Measurements from ENCODE around the gene PHF21B.

PHF21B gene

DNA sequence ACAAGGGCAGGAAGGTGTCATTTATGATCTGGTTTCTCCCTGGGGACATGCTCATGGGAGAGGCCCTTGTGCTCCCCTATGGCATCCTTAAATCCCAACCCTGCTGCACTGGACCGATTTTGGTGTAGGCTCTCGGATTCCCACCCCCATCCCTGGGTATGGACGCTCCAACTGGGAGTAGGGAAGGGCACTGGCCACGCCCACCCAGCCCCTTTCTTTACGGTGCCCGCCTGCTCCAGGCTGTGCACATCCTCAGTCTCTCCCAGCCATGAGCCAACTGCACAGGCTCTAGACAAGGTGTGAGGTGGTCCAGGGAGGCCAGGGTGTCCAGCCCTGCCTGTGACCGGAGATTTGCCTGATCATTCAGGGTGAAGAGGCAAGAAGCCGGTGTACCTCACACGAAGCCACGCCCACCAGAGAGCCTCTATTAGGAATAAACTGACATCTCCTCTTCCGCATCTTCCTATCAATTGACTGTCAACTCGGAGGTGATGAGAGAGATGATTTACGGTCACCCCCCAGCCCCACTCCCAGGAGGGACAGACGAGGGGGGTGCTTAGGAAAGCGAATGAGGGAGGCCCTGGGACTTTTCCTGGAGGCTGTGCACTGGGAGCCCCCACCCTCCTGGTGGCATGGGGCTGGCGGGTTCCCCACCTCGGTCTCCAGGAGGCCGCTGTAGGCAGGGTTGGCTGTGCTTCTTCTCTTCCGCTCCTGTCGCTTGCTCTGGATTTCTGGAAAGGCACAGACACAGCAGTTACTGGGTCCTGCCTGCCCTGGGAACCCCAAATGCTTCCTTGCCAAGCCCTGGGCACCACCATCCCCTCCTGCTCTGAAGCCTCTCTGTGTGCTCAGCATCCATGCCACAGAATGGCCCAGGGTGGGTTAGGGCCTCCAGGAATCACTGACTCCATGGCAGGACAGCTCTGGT is 116.7 kb downstream of the PHF21B start:
- DNase-seq (ENCODE audit: low read depth), result no peak

DNA sequence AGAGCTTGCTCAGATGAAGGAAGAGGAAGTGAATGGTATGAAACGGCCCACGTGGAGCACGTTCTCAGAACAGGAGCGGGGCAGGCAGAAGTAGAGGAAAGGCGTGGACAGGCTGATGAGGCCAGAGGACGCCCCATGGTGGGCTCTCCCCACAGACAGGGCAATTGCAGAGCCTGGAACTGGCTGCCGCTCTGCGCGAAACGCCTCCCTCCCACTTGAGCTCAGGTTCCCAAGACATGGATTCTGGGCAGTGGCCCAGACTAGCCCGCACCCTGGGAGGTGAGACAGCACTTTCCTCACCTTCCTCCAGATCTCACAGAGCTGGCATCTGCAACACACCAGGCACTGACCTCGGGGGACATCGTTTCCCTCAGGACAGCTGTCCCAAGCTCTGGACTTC is 117.6 kb downstream of the PHF21B start:
- DNase-seq (ENCODE audit: low read depth), result no peak

DNA sequence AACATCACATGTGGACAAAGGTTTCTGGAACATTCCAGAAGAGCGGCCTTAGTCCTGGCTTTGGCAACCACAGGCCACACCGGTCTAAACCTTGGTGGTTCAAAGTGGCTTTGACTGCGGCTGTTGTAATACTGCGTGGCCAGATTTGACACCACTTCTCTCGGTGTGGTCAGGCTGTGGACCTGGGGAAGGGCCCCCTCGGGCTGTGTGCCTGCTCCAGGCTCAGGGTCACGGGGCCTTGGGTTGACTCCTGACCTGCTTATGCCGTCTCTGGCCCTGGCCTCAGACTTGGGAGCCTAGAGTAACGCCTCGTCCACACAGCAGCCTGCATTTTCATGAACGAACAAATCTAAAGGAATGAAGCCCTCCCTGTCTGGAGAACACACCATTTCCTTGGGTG is 118.0 kb downstream of the PHF21B start:
- no peak for DNase-seq (ENCODE audit: low read depth)

DNA sequence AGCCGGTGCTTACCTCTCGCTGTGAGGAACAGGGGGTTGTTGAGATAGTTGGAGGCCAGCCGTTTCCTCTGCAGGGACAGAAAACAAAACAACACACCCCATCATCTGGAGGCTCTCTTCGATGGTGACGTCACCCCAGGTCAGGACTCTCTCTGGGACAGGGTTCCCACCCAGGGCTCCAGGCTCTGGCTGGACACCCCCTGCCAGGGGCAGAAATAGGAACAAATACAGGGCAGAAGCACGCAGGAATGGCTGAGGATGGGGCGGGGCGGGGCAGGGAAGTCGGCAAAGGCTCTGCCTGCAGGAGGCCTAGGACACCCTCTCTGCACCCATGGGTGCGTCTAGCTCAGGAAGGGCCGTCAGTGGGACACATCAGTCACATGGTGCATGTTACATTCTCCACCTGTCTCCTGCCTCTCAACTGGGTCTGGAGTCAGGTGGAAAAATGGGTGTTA is 118.5 kb downstream of the PHF21B start:
- DNase-seq (ENCODE audit: low read depth), result no peak

DNA sequence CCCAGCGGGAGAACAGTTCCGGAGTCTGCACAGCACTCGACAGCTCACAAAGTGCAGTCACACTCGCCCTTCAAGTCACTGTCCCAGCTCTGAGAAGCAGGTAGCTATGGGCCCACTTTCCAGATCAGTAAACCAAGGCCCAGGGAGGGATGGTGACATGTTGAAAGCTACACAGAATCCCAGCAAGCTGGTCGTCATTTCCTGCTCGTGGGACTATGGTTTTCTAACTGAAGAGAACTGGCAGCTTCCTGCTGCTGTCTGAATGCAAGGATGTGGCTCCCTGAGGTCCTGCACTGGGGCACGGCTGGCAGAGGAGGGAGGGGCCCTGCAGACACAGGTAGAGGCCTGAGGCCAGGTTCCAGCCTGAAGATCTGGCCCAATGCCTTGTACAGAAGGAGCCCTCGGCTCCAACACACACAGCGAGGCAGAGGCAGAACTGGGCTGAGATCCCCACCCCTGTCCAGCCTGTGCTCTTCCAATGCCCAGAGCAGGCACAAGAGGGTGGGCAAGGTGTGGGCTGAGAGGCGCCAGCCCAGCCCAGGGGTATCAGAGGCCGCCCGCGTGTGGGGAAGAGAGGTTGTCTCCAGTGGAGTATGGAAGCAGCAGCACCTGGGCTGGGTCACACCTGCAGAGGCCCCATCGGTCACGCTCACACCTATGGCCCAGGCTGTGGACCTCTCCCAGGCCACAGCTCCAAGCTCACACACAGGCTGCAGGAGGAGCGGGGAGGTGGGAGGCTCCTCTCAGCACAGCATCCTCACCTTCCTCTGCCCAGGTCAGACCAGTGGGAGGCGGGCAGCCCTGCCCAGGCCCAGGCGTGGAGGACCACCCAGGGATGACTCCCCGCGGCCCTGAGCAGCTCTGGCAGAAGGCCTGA is 119.2 kb downstream of the PHF21B start:
- no peak for DNase-seq (ENCODE audit: low read depth)

DNA sequence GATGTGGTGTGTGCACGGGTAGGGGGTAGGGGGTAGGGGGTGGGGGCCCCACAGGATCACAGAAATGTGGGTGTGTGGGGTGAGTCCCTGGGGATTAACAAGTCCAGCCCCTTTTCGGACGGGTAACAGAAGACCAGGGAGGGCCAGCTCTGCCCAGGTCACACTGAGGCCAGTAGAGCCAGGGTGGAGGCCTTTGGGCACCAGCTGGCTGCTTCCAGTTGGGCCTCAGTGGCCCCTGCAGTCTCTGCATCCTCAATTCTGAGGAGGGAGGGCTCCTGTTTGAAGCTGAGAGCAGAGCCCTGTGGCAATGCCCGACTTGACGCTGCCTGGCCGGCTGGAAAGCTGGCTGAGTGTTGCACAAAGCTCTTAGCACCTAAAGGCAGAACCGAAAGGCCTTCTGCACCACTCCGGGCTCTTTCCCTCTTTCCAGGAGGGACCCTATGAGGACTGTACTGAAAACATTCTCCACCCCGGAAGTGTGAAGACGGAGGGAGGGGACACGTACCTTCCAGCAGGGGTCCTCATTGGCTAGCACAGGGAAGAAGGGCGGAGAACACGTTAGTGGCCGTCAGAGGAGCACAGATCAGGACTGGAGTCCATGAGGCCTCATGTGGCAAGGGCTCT is 120.4 kb downstream of the PHF21B start:
- no peak for DNase-seq (ENCODE audit: low read depth)

DNA sequence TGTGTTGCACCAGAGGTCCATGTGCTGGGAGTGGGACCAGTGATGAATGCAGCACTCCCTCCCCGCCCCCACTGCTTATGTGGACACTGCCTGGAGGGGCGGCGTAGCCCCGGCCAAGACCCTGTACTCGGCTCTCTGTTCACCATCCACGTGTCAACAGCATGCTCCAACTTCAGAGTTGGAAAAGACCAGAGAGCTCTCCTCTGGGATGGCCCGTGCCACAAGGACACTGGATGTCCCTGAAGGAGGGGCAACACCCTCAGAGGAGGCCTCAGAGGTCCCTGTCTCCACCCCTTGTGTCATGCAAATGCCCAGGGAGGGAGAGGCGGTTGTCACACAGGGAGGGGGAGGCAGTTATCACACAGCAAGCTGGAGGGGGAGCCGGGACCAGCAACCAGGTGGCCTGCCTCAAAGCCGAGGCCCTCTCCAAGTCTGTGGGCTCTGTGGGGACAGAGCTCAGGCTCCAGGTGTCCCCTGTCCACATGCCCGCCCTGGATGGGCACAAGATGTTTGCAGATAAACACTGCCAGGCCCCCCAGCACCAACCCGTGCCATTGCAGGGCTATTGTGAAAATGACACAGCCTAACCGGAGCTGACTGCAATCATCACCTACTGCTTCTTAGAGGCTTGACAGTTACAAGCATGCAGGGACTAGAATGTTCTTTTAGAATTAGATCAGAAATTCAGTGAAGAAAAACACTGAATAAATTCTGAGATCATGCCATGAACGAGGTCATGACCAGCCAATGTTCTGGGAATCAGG is 121.1 kb downstream of the PHF21B start:
- DNase-seq (ENCODE audit: low read depth), result no peak

DNA sequence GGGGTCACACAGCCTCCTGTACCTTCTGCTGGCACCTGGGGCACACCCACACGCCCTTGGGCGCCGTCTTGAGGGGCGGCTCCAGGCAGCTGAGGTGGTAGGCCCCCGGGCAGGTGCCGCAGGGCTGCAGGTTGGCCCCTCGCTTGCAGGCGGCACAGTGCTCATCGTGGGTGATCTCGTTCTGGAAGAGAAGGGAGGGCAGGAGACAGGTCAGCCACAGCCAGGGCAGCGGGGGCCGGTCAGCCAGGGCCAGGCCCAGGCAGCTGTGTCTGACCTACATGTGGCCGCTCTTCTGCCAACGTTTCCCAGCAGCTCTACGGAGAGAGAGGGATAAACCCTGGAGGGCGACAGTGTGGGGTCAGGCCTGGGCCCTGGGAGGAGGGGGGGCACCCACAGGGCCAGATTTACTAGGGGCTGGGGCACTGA is 121.9 kb downstream of the PHF21B start:
- DNase-seq (ENCODE audit: low read depth), result no peak

DNA sequence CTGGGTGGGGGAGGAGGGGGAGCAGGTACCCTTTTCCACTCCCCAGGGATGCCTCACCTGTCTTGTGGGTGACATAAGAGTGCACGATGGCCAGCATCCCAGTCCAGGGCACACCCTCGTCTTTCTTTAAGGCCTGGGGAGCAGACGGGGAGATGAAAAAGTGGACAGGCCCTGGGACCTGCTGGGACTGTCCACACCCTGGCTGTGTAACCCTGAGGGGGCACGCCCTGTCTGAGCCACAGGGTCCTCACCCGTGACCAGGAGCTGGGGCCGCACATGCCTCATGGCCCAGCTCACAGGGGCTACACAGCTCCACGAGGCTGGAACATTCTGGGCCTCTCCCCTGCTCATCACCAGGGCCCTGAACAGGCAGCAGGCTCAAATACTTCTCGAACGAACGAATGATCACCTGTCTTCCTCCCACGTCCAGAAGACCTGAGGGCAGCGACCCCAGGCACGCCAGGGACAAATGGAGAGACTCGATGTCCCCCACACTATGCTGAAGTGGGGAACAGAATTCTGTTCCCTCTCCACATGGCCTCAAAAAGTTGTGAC is 123.9 kb downstream of the PHF21B start:
- DNase-seq (ENCODE audit: low read depth), result no peak

DNA sequence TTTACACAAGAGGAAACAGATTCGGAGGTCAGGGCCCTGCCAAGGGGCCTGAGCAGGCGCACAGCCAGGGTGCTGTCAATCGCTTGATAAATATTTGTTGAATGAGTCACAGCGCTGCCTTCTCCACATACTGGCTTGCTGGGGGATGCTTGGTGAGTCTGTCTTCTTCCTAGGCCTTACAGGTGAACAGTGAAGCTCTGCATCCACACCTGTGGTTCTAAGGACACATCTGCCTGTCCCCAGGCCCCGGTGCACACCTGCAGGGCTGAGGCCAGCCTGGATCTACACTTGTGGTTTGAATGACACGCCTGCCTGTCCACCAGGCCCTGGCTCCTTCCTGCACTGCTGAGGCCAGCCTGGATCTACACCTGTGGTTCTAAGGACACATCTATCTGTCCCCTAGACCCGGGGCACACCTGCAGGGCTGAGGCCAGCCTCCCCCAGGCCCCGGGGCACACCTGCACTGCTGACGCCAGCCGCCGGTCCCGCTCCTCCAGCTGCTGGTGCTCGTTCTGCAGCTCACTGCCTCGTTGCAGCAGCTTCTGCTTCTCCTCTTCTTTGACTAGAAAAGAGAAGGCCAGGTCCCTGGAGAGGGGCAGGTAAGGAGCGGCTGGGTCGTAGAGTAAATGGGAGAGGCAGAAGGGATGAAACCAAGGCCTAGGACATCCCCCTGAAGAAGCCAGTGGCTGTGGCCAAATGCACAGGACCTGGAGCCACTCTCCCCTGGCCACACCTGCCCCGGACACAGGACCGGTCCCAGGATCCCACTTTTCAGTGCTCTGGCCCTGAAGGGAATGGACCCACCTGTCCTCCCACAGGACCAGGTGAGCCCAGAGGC is 124.6 kb downstream of the PHF21B start:
- no peak for DNase-seq (ENCODE audit: low read depth)

DNA sequence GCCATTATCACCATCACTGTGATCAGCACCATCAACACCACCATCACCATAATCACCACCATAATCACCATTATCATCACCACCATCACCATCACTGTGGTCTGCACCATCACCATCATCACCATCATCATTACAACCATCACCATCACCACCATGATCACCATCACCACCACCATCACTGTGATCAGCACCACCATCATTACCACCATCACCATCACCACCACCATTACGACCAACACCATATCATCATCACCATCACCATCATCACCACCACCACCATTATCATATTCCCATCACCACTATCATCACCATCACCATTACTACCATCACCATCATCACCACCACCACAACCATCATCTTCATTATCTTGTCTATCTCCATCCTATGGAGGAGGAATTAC is 125.2 kb downstream of the PHF21B start:
- DNase-seq (ENCODE audit: low read depth), result no peak

DNA sequence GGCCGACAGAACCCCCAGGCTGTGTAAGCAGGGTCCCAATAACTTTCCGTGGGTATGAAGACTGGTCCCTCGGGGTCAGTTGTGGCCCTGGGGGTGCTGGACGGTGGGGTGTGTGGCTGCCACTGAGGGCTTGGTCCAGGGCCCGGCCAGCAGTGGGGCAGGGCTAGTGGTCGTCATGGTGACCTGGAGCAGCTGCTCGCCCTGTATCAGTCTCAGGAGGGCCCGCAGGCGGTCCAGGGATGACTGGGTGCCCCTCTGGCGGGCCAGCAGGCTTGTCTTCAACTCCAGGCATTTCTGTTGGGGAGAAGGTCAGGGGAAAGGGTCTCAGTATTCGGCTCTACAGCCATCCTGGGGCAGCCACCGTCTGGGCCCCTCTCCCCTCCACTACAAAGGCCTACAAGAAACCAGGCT is 126.8 kb downstream of the PHF21B start:
- DNase-seq (ENCODE audit: low read depth), result no peak

DNA sequence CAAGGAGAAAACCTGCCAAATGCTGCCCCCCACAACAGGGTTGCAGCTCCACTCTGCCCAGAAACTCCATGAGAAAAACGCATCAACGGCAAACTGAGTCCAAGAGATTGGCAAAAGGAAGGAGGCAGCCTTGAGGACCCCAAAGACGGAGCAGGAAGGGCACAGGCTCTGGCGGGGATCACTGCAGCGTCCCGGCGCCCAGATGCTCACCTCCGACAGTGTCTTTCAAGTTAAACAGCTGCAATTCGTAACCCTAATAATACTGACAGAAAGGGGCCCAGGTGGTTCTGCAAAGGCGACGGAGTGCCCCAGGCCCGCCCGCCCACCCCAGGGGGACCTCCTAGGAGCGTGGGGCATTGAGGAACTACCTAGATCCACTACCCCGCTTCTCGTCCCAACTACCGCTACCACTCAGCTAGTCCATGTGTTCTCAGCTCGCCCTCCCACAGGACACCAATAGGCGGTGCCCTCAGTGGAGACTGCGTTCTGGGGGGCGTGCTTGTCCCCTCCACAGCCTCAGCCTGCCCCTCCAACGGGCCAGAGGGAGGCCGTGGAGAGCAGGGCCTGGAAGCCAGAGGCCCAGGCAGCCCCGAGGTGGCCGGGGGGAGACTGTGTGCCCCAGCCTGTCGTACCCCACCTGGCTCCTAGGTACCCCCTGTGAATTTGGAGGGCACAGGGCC is 127.4 kb downstream of the PHF21B start:
- DNase-seq (ENCODE audit: low read depth), result no peak

DNA sequence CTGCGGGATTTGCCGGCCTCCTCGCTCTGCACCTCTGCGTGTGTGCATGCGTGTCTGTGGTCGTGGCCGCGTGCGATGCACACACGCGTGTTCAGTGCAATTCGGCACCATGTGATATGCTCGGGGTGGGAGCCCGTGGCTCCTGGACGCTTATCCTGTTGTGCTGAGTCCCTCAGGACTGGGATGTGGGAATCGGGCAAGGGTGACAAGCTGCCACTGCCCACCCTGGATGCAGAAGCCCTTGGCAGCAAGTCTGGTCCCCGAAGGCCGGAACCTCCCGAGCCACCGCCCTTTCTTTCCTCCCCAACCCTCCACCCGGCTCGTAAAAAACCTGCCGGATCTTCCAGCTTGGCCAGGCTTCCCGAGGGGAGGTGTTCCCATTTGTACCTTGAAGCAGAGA is 128.2 kb downstream of the PHF21B start:
- no peak for DNase-seq (ENCODE audit: low read depth)

DNA sequence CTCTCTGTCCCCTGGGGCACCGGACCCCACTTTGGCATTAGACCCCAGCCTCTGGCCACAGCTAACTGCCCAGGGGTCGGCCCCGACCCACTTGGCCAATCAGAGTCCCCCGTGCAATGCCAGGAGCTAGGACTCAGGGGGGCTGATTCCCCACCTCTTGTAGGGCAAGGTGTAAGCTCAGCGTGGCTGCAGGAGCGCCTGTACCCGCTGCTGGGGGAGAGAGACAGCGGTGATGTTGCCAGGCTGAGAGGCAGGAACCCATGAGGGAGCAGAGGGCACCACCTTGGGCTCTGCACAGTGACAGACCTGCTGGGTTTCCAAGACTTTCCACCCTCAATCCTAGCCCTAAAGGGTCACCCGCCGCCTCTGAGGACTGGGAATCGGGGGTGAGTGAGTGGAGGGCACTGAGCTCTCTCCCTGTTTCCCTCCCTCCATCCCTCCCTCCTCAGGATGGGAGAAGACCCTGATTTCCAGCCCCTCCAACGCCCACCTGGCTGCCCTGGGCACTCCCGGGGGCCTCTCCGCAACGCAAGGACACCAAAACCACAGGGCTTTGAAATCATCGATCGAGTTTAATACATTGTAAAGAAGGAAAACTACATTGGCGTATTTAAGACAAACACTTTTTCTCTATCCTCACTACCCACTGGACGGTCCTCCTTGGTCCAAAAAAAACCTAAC is 129.1 kb downstream of the PHF21B start:
- DNase-seq (ENCODE audit: low read depth), result no peak

DNA sequence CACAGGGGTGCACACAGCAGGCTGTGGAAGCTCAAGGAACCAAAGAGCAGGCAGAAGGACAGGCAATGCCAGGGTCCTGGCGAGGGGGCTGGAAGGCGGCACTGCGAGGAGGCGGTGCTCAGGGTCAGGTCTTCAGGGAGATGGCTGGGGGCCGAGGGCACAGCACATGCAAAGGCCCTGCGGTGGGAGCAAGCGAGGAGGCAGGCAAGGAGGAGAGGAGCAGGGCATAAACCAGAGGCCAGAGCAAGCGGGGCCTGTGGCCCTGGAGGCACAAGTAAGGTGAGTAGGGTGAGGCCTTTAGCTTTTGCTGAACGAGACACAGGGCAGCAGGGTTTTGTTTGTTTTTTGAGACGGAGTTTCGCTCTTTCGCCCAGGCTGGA is 130.5 kb downstream of the PHF21B start:
- DNase-seq (ENCODE audit: low read depth), result no peak

DNA sequence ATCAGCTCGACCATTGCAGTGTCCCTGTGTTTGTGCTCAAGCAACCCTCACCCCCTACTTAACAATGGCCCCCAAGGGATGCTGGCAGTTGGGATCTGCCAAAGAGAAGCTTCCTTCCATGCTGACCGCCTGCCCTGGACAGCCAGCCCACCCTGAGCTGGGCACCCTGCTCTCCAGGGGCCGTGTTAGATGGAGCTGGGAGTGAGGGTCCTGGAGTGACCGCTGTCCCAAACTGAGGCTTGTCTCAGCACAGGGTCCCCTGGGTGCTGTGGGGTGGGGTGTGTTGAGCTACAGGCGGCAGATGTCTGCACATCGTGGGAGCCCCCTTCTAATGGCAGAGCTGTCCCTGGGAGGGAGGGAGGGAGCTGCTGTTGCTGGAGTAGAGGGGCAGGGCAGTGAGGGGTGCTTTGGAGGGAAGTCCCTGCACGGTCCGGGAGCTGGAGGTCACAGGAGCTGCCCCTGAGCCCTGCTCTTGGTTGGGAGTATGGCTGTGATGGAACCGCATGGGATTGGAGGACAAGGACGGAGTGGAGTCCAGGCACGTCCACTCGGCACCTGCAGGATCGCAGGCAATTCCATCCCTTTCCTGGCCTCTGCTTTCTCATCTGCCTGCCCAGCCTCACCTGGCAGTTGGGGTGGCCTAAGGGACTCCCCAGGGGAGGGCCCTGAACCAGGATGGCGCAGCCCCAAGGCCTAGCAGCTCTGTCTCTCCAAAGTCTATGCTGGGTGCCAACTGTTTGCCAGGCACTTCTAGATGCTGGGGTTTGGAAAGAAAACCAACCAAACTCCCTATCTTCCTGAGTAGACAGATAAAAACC is 131.1 kb downstream of the PHF21B start:
- DNase-seq (ENCODE audit: low read depth), result no peak

DNA sequence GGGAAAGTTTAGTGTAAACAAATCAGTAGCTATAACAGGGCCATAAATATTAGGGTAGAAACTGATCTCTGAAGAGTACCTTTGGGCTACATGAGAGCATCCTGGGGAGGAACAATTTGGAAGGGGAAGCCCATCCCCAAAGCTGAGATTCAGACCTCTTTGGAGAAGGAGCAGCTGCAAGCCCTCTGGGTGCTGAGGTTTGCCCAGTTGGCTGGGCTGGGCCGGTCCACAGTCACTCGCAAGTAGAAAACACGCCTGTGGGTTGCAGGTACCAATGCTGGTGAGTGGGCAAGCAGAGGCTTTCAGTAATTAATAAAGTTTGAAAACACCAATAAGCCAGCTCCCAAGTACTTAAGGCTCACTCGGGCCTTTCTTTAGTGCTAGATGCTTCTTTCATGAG is 132.9 kb downstream of the PHF21B start:
- DNase-seq (ENCODE audit: low read depth), result no peak
